ENCODE data around the gene TYRP1.

The TYRP1 gene

GRCh38 chr9:12698266-12698665 lies 5.1 kb downstream of the TYRP1 start:
- no peaks in the 10 kb centered on the region for H3K27me3 ChIP-seq (ENCODE audit: control insufficient read depth, insufficient read depth, low read length)
- H3K36me3 ChIP-seq (ENCODE audit: control insufficient read depth, insufficient read depth, low read length) = no peaks in the 10 kb centered on the region
- H3K4me3 ChIP-seq (ENCODE audit: low read depth, low read length) = no peak overlapping the region
- H3K4me1 ChIP-seq (ENCODE audit: control insufficient read depth, insufficient read depth, low read length) = no peaks in the 10 kb centered on the region
- no peak overlapping the region for H3K9ac ChIP-seq (ENCODE audit: low read depth, low read length)
- no peaks in the 10 kb centered on the region for H3K9me3 ChIP-seq (ENCODE audit: control insufficient read depth, insufficient read depth, low read length)

GRCh38 chr9:12698986-12699385 lies 5.8 kb downstream of the TYRP1 start:
- H3K36me3 ChIP-seq (ENCODE audit: control insufficient read depth, insufficient read depth, low read length) = no peaks in the 10 kb centered on the region
- H3K27me3 ChIP-seq (ENCODE audit: control insufficient read depth, insufficient read depth, low read length) = no peaks in the 10 kb centered on the region
- H3K4me1 ChIP-seq (ENCODE audit: control insufficient read depth, insufficient read depth, low read length) = no peaks in the 10 kb centered on the region
- H3K9me3 ChIP-seq (ENCODE audit: control insufficient read depth, insufficient read depth, low read length) = no peaks in the 10 kb centered on the region
- H3K9ac ChIP-seq (ENCODE audit: low read depth, low read length) = no peak overlapping the region
- no peak overlapping the region for H3K4me3 ChIP-seq (ENCODE audit: low read depth, low read length)

GRCh38 chr9:12699529-12699928 lies 6.3 kb downstream of the TYRP1 start:
- H3K4me3 ChIP-seq (ENCODE audit: low read depth, low read length) = no peak overlapping the region
- H3K9ac ChIP-seq (ENCODE audit: low read depth, low read length) = no peak overlapping the region
- no peaks in the 10 kb centered on the region for H3K4me1 ChIP-seq (ENCODE audit: control insufficient read depth, insufficient read depth, low read length)
- H3K27me3 ChIP-seq (ENCODE audit: control insufficient read depth, insufficient read depth, low read length) = no peaks in the 10 kb centered on the region
- H3K9me3 ChIP-seq (ENCODE audit: control insufficient read depth, insufficient read depth, low read length) = no peaks in the 10 kb centered on the region
- H3K36me3 ChIP-seq (ENCODE audit: control insufficient read depth, insufficient read depth, low read length) = no peaks in the 10 kb centered on the region

DNA sequence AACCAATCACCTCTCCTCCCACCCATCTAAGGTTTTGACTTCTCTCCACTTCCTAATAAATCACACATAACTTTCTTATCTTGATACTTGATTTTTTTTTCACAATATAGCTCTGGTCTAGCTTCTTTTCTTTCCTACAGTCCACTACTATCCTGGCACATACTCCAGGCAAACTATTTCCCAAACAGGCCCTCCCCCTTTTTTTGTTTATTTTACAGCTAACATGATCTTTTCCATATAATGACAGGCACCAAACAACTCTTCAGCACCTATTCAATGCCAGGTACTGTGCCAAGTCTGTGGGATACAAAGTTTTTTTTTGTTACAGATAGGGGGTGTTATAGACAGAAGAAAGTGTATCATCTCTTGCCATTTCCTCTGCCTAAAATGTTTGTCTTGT lies 7.9 kb downstream of the TYRP1 start:
- Histone ChIP-seq H3K27me3 (ENCODE audit: control insufficient read depth, insufficient read depth, low read length) (no peaks in the 10 kb centered on the region), H3K4me1 (ENCODE audit: control insufficient read depth, insufficient read depth, low read length) (no peaks in the 10 kb centered on the region), H3K4me3 (ENCODE audit: low read depth, low read length) (no peak overlapping the region), H3K9me3 (ENCODE audit: control insufficient read depth, insufficient read depth, low read length) (no peaks in the 10 kb centered on the region), H3K9ac (ENCODE audit: low read depth, low read length) (no peak overlapping the region), H3K36me3 (ENCODE audit: control insufficient read depth, insufficient read depth, low read length) (no peaks in the 10 kb centered on the region)

DNA sequence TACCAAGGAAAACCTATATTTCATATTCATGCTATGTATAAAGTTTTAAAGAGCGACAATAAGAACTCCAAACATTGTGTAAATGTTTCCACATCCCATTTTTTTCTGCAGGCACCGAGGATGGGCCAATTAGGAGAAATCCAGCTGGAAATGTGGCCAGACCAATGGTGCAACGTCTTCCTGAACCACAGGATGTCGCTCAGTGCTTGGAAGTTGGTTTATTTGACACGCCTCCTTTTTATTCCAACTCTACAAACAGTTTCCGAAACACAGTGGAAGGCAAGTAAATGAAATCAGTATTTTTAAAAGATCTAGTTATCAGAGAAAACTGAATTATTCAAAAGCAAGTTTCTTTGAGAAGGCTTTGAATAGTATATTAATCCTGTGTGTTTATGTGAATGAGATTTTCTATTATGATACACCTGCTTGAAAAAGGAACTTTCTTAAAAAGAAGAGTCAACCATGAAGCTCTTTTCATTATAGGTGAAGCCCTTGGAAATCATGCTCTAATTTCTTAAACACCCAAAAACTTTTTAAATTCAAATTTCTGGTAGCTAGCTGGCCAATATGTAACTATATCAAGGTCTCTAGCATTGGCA lies 9.1 kb downstream of the TYRP1 start:
- Histone ChIP-seq H3K4me1 (ENCODE audit: control insufficient read depth, insufficient read depth, low read length) (no peaks in the 10 kb centered on the region), H3K9ac (ENCODE audit: low read depth, low read length) (no peak overlapping the region), H3K4me3 (ENCODE audit: low read depth, low read length) (no peak overlapping the region), H3K36me3 (ENCODE audit: control insufficient read depth, insufficient read depth, low read length) (no peaks in the 10 kb centered on the region), H3K27me3 (ENCODE audit: control insufficient read depth, insufficient read depth, low read length) (no peaks in the 10 kb centered on the region), H3K9me3 (ENCODE audit: control insufficient read depth, insufficient read depth, low read length) (no peaks in the 10 kb centered on the region)

GRCh38 chr9:12703996-12704395 lies 10.8 kb downstream of the TYRP1 start:
- H3K36me3 ChIP-seq (ENCODE audit: control insufficient read depth, insufficient read depth, low read length) = no peaks in the 10 kb centered on the region
- H3K27me3 ChIP-seq (ENCODE audit: control insufficient read depth, insufficient read depth, low read length) = no peaks in the 10 kb centered on the region
- H3K4me1 ChIP-seq (ENCODE audit: control insufficient read depth, insufficient read depth, low read length) = no peaks in the 10 kb centered on the region
- no peak overlapping the region for H3K9ac ChIP-seq (ENCODE audit: low read depth, low read length)
- H3K4me3 ChIP-seq (ENCODE audit: low read depth, low read length) = no peak overlapping the region
- H3K9me3 ChIP-seq (ENCODE audit: control insufficient read depth, insufficient read depth, low read length) = no peaks in the 10 kb centered on the region

DNA sequence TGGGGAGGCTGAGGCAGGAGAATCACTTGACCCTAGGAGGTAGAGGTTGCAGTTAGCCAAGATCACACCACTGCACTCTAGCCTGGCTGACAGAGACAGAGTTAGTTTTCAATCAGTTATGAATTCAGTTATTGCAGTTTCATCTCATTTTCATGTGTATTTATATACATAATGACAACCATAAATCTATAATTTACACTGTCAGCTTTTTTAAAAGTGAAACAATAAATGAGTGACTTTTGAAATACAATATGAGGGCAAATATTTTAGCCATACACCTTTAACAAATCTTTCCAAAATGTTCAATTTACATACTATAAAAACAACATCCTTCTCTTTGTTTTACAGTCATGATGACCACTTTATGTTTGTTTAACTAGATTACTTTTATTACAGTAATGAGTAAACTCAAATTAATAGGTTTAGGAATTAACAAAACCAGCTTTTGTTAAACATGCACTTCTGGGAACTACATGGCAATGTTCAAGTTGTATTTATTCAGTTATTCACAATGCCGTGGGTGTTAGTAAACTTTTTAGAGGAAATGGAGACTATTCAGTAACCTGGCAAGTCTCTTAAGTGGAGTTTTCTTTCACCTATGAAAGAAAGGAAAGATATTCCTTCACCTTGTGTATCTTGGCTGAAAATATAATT lies 12.7 kb downstream of the TYRP1 start:
- no peaks in the 10 kb centered on the region for H3K27me3 ChIP-seq (ENCODE audit: control insufficient read depth, insufficient read depth, low read length)
- no peak overlapping the region for H3K9ac ChIP-seq (ENCODE audit: low read depth, low read length)
- H3K4me1 ChIP-seq (ENCODE audit: control insufficient read depth, insufficient read depth, low read length) = no peaks in the 10 kb centered on the region
- no peak overlapping the region for H3K4me3 ChIP-seq (ENCODE audit: low read depth, low read length)
- H3K36me3 ChIP-seq (ENCODE audit: control insufficient read depth, insufficient read depth, low read length) = no peaks in the 10 kb centered on the region
- no peaks in the 10 kb centered on the region for H3K9me3 ChIP-seq (ENCODE audit: control insufficient read depth, insufficient read depth, low read length)

DNA sequence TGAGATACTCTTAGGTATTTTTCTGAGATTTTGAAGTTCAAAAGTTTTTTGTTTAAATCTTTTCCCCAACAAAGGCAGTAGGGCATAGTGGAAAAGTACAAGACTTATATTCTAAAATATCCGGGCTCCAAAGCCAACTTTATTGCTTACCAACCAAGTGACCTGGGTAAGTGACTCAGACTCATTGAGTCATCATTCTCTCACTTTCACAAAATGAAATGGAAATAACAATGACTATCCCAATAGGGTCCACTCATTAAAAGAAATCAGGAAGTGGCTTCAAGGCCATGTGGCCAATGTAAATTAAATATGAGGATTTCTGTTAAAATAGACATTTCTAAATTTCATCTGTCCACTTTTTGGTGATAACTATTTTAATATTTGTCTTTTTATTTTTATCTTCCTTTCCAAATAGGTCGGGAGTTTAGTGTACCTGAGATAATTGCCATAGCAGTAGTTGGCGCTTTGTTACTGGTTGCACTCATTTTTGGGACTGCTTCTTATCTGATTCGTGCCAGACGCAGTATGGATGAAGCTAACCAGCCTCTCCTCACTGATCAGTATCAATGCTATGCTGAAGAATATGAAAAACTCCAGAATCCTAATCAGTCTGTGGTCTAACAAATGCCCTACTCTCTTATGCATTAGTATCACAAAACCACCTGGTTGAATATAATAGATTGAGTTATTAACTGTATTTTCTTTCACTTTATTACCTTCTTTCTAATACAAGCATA lies 15.5 kb downstream of the TYRP1 start:
- H3K9ac ChIP-seq (ENCODE audit: low read depth, low read length) = no peak overlapping the region
- no peak overlapping the region for H3K4me3 ChIP-seq (ENCODE audit: low read depth, low read length)
- no peaks in the 10 kb centered on the region for H3K36me3 ChIP-seq (ENCODE audit: control insufficient read depth, insufficient read depth, low read length)
- H3K27me3 ChIP-seq (ENCODE audit: control insufficient read depth, insufficient read depth, low read length) = no peaks in the 10 kb centered on the region
- no peaks in the 10 kb centered on the region for H3K4me1 ChIP-seq (ENCODE audit: control insufficient read depth, insufficient read depth, low read length)
- H3K9me3 ChIP-seq (ENCODE audit: control insufficient read depth, insufficient read depth, low read length) = no peaks in the 10 kb centered on the region

DNA sequence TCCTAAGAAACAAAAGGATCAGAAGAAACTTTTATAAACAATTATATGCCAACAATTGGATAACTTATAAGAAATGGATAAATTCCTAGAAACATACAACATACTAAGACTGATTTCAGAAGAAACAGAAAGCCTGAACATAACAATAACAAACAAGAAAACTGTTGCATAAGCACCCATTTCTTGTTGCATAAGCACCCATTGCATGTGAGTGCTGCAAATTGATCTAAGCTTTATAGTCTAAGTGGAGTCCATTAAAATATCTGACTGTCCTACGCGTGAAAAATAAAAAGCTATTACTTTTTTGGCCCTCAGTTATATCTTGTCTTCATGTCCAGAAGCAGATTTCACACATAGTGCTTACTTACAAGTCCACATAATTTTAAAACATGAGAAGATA lies 19.3 kb downstream of the TYRP1 start:
- H3K9me3 ChIP-seq (ENCODE audit: control insufficient read depth, insufficient read depth, low read length) = no peaks in the 10 kb centered on the region
- H3K4me1 ChIP-seq (ENCODE audit: control insufficient read depth, insufficient read depth, low read length) = no peaks in the 10 kb centered on the region
- no peak overlapping the region for H3K9ac ChIP-seq (ENCODE audit: low read depth, low read length)
- H3K36me3 ChIP-seq (ENCODE audit: control insufficient read depth, insufficient read depth, low read length) = no peaks in the 10 kb centered on the region
- no peaks in the 10 kb centered on the region for H3K27me3 ChIP-seq (ENCODE audit: control insufficient read depth, insufficient read depth, low read length)
- no peak overlapping the region for H3K4me3 ChIP-seq (ENCODE audit: low read depth, low read length)

DNA sequence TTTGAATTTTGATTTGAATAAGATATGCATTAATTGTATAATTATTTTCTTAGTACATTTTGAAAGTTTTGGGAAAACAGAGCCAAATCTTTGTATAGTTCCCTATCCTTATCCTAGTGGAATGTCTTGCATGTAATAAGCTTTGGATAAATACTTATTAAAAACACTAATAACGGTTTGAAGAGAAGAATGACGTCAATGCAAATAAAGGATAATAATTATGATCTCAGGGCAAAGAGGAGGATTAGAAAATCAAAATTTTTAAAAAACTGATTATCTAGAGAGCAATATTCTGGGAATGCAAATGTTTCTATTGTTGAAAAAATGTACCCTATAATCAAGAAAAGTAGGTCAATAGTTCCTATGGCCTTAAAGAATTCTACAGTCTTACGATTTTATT lies 22.1 kb downstream of the TYRP1 start:
- Histone ChIP-seq H3K9me3 (ENCODE audit: control insufficient read depth, insufficient read depth, low read length) (no peaks in the 10 kb centered on the region), H3K4me1 (ENCODE audit: control insufficient read depth, insufficient read depth, low read length) (peaks cover 5% of the 10 kb centered on the region), H3K27me3 (ENCODE audit: control insufficient read depth, insufficient read depth, low read length) (no peaks in the 10 kb centered on the region), H3K36me3 (ENCODE audit: control insufficient read depth, insufficient read depth, low read length) (no peaks in the 10 kb centered on the region), H3K9ac (ENCODE audit: low read depth, low read length) (no peak overlapping the region), H3K4me3 (ENCODE audit: low read depth, low read length) (no peak overlapping the region)

DNA sequence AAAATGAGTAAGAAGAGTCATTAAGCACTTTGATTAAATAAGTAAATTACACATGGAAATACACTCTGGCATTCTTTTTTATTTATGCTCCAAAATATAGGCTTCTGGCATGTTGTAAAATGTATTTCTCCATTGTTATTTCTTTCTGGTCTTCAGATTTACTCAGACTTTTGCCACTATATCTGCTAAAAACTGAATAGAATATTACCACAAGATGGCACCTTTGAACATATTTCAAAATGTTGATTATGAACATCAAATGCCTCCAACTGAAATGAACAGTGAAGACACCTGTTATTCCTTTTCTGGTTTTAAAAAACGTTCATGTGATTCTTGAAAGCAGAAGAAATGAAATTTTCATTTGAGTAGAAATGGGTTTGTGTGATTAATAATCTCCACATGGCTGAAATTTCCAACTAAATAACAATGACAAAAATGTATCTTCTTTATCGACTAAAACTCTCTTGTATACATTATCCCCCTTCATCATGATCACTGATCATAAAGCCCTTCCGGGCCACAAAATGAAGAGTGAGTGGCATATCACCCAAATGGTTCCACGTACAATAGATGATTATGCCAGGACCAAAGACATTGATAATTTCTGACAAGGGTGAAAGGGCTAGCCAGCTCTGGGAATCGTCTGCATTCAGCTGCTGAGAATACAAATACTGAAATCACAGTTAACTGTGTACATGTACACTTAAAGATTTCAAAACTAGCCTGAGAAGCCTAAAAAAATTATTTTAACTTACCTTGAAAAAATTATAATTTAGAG lies 23.8 kb downstream of the TYRP1 start:
- Histone ChIP-seq H3K4me3 (ENCODE audit: low read depth, low read length) (no peak overlapping the region), H3K4me1 (ENCODE audit: control insufficient read depth, insufficient read depth, low read length) (peaks cover 5% of the 10 kb centered on the region), H3K27me3 (ENCODE audit: control insufficient read depth, insufficient read depth, low read length) (no peaks in the 10 kb centered on the region), H3K9ac (ENCODE audit: low read depth, low read length) (no peak overlapping the region), H3K9me3 (ENCODE audit: control insufficient read depth, insufficient read depth, low read length) (no peaks in the 10 kb centered on the region), H3K36me3 (ENCODE audit: control insufficient read depth, insufficient read depth, low read length) (no peaks in the 10 kb centered on the region)

All from iPS-15b (cell line).